Measurements from ENCODE around the gene BTNL9. TPM values are rescaled to one million over a fixed set of nuclear protein-coding genes. Genes with fewer than 3 reads are reported as not detected.

Gene BTNL9
- total RNA-seq, 1 experiment from 2014 or later, result 0.96 TPM

- Mint-ChIP-seq H3K27ac (no peak overlapping the region), H3K9me3 (peaks cover 0 to 22% of the 10 kb centered on the region in 2 experiments; a peak in 3 of 5 replicates), H3K4me1 (peaks cover 8 to 10% of the 10 kb centered on the region in 2 experiments), H3K27me3 (ENCODE audit: low read depth) (peaks cover 96% of the 10 kb centered on the region), H3K4me3 (no peak overlapping the region), H3K36me3 (ENCODE audit: insufficient read depth in 1 of 3, low read depth in 3 of 3) (peaks cover 0 to 1% (median 0%) of the 10 kb centered on the region in 3 experiments; a peak in 1 of 7 replicates)
- no peak overlapping the region for H4K91ac ChIP-seq (ENCODE audit: insufficient read length, low read depth, low read length)
- no peak overlapping the region for H3K56ac ChIP-seq (ENCODE audit: insufficient read length, low read depth, low read length)
- 0 out of 2 replicates have a peak, but pooled peaks cover 2% of the 10 kb centered on the region for H3K4me1 ChIP-seq (ENCODE audit: insufficient read depth, low read length)
- no peak overlapping the region for H2BK120ac ChIP-seq (ENCODE audit: low read depth, low read length, poor library complexity, severe bottlenecking)
- no peaks in the 10 kb centered on the region for H3K79me1 ChIP-seq (ENCODE audit: insufficient read depth, low read depth, low read length, poor library complexity, severe bottlenecking)
- no peak overlapping the region for H3K4me2 ChIP-seq (ENCODE audit: insufficient read depth, insufficient read length, low read length)
- peaks cover 9% of the 10 kb centered on the region for H3K23me2 ChIP-seq (ENCODE audit: insufficient read length, low read depth, low read length, poor library complexity, severe bottlenecking)
- H4K8ac ChIP-seq (replicated peaks; ENCODE audit: insufficient read length, low read depth, low read length), result no peak overlapping the region
- no peak overlapping the region for H3T11ph ChIP-seq (ENCODE audit: low read length)
- H3K9ac ChIP-seq (ENCODE audit: extremely low read depth, insufficient read length, low read length), result no peak overlapping the region
- no peak overlapping the region for H2BK20ac ChIP-seq (ENCODE audit: low read depth, low read length, poor library complexity, severe bottlenecking)
- H4K20me1 ChIP-seq (ENCODE audit: control insufficient read depth, insufficient read depth, insufficient read length), result no peaks in the 10 kb centered on the region
- H3K79me2 ChIP-seq (ENCODE audit: insufficient read depth, low read length), result no peaks in the 10 kb centered on the region
- peaks cover 44% of the 10 kb centered on the region for H3K27me3 ChIP-seq (ENCODE audit: insufficient read depth, low read length)
- H2BK15ac ChIP-seq (ENCODE audit: low read depth, low read length), result no peak overlapping the region
- no peak overlapping the region for H3K27ac ChIP-seq (ENCODE audit: insufficient read length, low read depth, low read length)
- WGBS (ENCODE audit: extremely low coverage, insufficient read length, low lambda C conversion rate), result no CpG with 5 or more reads among the region's 5 CpGs
- H4K5ac ChIP-seq (ENCODE audit: insufficient read length, low read depth, low read length), result no peak overlapping the region
- H3K4ac ChIP-seq (ENCODE audit: low read depth, low read length), result no peak overlapping the region
- H3K23ac ChIP-seq (ENCODE audit: insufficient read length, low read depth, low read length), result no peak overlapping the region
- DNase-seq, result no peak
- no peak overlapping the region for H3K14ac ChIP-seq (ENCODE audit: insufficient read depth, low read length)
- H3K9me3 ChIP-seq (ENCODE audit: control insufficient read depth, low read depth, low read length), result no peaks in the 10 kb centered on the region
- no peak overlapping the region for H3K18ac ChIP-seq (ENCODE audit: insufficient read length, low read depth, low read length)
- no peak overlapping the region for H2BK12ac ChIP-seq (ENCODE audit: insufficient read length, low read depth, low read length)
- H2BK5ac ChIP-seq (ENCODE audit: insufficient read length, low read length), result no peak overlapping the region
- H2AFZ ChIP-seq (ENCODE audit: low read length), result no peak overlapping the region
- TF ChIP-seq CTCF (conservative IDR thresholded peaks at IDR 0.05), result no peak
- H2AK5ac ChIP-seq (ENCODE audit: insufficient read length, low read length), result no peak overlapping the region
Observed at GRCh38 chr5:181060924-181061323, 20.9 kb downstream of the BTNL9 start.
